CD4-positive, alpha-beta T cell treated with Interferon gamma for 1 hour (primary cell): Measurements from ENCODE around the gene ANAPC1.
"Not testable (repeated sequence)": the region's sequence is repeated elsewhere in the genome, so short reads cannot be mapped to it uniquely, and the experiment has no call there.

ENCODE experiments used
- DNase-seq: peaks from one replicate; pipeline ENCODE4 v3.0.0-alpha.2; 2020

The ANAPC1 gene

GRCh38 chr2:111904726-111905474, 20.9 kb upstream of the ANAPC1 start:
- DNase-seq: no peak

- DNase-seq: no peak
Observed at GRCh38 chr2:111903930-111904439, 20.0 kb upstream of the ANAPC1 start.

- no peak for DNase-seq
Observed at GRCh38 chr2:111903516-111903915, 19.5 kb upstream of the ANAPC1 start.

- DNase-seq: no peak
Observed at GRCh38 chr2:111900859-111901258, 16.9 kb upstream of the ANAPC1 start.

- no peak for DNase-seq
Observed at GRCh38 chr2:111898703-111899514, 14.9 kb upstream of the ANAPC1 start.

GRCh38 chr2:111897924-111898702, 14.1 kb upstream of the ANAPC1 start, which contains the start of gene MERTK:
Gene MERTK (plus strand): TSS chr2:111898607. CDS start chr2:111898736, 129 bp downstream.
- DNase-seq: peak; percentile 33

- DNase-seq: no peak
Observed at GRCh38 chr2:111897630-111897923, 13.6 kb upstream of the ANAPC1 start.

GRCh38 chr2:111896576-111896975, 12.6 kb upstream of the ANAPC1 start:
- no peak for DNase-seq

- DNase-seq: no peak
Observed at GRCh38 chr2:111896024-111896423, 12.0 kb upstream of the ANAPC1 start.

- DNase-seq: no peak
Observed at GRCh38 chr2:111884592-111884964, 585 bp upstream of the ANAPC1 start.

GRCh38 chr2:111872806-111873205, 11.2 kb downstream of the ANAPC1 start:
- DNase-seq: not testable (repeated sequence)

GRCh38 chr2:111865124-111865523, 18.9 kb downstream of the ANAPC1 start:
- not testable (repeated sequence) for DNase-seq

GRCh38 chr2:111860005-111860404, 24.0 kb downstream of the ANAPC1 start:
- not testable (repeated sequence) for DNase-seq

GRCh38 chr2:111852544-111852943, 31.4 kb downstream of the ANAPC1 start:
- DNase-seq: not testable (repeated sequence)

- DNase-seq: not testable (repeated sequence)
Observed at GRCh38 chr2:111850646-111851045, 33.3 kb downstream of the ANAPC1 start.

GRCh38 chr2:111839625-111840282, 44.2 kb downstream of the ANAPC1 start:
- not testable (repeated sequence) for DNase-seq

GRCh38 chr2:111838992-111839391, 45.0 kb downstream of the ANAPC1 start:
- DNase-seq: not testable (repeated sequence)

- DNase-seq: not testable (repeated sequence)
Observed at GRCh38 chr2:111834221-111834620, 49.8 kb downstream of the ANAPC1 start.

GRCh38 chr2:111830479-111830878, 53.5 kb downstream of the ANAPC1 start:
- DNase-seq: not testable (repeated sequence)

- not testable (repeated sequence) for DNase-seq
Observed at GRCh38 chr2:111828217-111828766, 55.7 kb downstream of the ANAPC1 start.

GRCh38 chr2:111812970-111813622, 70.9 kb downstream of the ANAPC1 start:
- not testable (repeated sequence) for DNase-seq

GRCh38 chr2:111790633-111791032, 93.4 kb downstream of the ANAPC1 start:
- not testable (repeated sequence) for DNase-seq
